Right forelimb (tissue), 1 donor: ENCODE measurements around the gene SRRM4.
A peak's percentile ranks its signal among the peaks of the same experiment; 100 is the strongest.
"Not testable (repeated sequence)": the region's sequence is repeated elsewhere in the genome, so short reads cannot be mapped to it uniquely, and the experiment has no call there.

Experiments used
- DNase-seq: peaks from one replicate; pipeline ENCODE4 v3.0.0-alpha.2; 2018

The SRRM4 gene, protein sequence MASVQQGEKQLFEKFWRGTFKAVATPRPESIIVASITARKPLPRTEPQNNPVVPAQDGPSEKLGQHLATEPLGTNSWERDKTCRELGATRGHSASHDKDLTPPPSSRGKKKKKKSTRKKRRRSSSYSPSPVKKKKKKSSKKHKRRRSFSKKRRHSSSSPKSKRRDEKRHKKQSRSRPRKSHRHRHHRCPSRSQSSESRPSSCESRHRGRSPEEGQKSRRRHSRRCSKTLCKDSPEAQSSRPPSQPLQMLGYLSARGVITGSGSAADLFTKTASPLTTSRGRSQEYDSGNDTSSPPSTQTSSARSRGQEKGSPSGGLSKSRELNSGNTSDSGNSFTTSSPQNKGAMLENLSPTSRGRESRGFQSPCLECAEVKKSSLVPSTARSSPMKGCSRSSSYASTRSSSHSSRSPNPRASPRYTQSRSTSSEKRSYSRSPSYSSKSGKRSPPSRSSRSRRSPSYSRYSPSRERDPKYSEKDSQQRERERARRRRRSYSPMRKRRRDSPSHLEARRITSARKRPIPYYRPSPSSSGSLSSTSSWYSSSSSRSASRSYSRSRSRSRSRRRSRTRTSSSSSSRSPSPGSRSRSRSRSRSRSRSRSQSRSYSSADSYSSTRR

GRCh38 chr12:118981285-118982211 is at the start of gene SRRM4:
SRRM4 (plus strand) TSS chr12:118981541; CDS start chr12:118981883, 342 bp downstream.
- DNase-seq, result peak; percentile 64

- DNase-seq, result no peak
Measured at GRCh38 chr12:118946256-118946655, 35.1 kb upstream of the SRRM4 start.

DNA sequence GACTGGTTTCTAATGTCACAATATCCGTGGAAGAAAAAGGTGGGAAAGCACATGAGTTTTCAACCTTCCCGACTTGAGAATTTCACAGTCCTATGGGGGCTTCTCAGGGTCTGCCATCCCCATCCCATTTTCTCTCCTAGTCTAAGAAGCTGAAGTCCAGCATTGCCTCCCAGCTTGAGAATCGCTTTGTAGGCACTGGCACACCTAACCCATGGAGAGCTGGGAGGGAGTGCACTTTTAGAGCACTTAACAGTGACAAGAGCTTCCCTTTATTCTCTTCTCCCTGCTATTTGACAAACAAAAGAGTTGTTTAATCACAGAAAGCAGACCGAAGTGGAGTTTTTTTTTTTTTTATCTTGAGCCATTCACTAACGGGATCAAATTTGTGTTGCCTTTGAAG is 22.8 kb upstream of the SRRM4 start:
- DNase-seq, result no peak

- DNase-seq, result no peak
Measured at GRCh38 chr12:118959348-118959747, 22.0 kb upstream of the SRRM4 start.

DNA sequence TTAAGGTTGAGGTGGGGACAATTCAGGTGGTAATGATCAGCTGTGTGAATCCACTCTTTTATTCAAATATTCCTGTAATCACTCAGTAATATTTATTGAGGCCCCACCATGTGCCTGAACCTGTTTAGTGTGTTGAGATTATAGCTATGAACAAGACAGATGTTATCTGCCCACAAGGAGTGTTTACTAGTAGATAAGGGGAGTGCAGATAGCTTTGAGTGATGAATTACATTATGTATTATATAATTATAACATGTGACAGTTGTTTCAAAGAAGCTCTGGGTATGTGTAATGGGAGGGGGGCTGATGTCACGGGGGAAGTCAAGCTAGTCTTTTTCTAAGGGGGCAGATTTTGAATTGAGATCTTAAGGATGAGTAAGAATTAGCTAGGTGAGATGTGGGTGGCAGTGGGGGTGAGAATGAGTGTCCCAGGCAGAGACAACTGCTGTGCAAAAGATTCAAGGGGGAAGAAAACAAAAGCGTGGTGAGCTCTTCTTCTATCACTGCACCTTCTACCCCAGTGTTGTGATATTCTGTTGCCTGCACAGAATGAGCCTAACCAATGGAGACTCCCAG is 21.3 kb upstream of the SRRM4 start:
- no peak for DNase-seq

DNA sequence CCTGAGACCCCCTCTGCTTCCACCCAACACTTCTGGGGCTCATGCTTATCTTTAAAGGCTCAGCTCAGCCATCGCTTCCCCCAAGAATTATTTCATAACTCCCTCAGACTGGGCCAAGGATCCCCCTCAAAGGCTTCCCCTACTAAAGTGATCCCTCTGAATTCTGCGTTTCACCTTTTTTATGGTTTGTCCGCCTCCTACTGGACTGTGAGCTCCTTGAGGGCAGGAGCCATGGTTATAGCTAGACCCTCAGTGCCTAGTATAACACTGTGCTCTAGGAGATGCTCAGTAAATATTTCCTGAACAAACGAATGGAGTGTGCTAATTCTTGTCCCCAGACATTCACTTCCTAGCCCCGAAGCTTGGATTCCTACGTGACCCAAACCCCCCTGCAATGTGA is 20.5 kb upstream of the SRRM4 start:
- DNase-seq, result no peak

DNA sequence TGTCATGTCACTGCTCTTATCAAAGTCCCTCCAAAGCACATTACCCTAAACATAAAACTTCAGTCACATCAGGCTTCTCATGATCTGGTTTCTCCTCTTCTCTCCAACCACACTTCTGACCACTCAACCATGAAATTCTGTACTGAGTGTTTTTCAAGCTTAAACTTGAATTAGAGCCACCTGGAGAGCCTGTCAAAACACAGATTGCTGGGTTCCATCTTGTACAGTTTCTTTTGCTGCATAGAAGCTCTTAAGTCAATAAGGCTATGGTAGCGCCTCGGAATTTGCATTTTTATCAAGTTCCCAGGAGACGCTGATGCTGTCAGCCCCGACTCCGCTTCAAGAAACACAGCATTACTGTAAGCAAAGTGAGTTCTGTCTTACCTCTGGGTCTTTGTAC is 16.4 kb upstream of the SRRM4 start:
- DNase-seq, result no peak

DNA sequence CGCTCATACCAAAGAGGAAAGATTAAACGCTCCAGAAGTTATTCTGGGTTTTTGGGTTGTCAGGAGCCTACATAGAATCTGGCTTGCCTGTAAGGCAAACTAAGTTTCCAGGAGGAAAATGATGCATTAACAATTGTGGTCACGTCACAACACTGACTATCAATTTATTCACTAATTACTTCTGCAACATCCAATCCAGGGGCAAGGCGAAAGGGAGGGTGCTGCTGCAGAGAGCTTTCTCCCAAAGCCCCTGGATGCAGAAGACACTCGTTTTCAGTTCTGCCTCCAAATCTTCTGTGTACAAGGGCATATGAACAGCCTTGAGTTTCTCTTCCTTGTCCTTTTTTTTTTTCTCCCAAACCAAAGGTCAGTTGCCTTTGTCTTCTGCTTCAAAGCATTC is 10.5 kb upstream of the SRRM4 start:
- DNase-seq, result no peak

DNA sequence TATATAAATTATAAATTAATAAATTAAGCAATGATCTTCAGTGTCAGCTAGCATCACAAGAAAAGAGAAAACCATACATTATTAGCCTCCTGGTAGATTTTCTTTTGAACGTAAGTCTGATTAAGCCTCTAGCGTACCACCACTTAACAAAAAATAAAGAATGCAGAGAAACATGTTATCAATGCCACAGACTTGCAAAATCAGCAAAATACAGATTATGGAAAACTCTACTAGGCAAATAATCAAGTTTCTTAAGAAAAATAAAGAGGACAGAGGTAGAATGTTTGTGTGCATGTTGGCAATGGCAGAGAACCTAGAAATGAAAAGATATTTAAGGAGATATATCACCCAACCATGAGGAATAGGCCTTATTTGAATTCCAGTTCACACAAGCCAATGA is 8.4 kb upstream of the SRRM4 start:
- no peak for DNase-seq

GRCh38 chr12:118979763-118980406 is 1.5 kb upstream of the SRRM4 start:
- DNase-seq, result peak; percentile 48

DNA sequence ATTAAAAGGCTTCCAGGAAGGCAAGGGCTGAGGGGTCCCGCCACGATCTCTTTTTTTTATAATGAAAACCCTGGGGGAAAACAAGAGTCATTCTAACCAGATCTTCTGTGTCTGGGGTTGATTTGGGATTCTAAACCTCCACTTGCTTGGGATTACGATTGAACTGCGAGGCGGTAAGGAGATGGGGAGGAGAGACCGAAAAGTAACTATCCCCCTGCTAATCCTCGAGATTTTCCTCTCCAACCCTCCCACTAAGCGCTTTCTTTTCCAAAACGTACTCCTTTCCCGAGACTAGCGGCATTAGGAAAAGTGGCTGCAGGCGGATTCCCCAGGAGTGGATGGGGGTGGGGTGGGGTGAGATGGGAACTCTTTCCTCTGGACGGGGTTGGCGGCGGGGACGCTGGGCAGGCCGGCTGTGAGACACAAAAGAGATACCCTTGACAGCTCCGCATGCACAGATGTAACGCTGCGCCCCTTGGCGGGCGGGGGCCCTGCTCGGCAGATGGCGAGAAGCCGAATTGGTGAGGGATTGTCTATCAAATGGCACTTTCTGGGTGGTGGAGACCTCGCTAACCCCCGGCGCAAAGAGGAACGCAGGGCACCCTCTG is 830 bp upstream of the SRRM4 start:
- DNase-seq, result no peak

GRCh38 chr12:118982302-118982701 is 961 bp downstream of the SRRM4 start:
- no peak for DNase-seq

GRCh38 chr12:118982984-118983761 is 1.8 kb downstream of the SRRM4 start:
- no peak for DNase-seq

- no peak for DNase-seq
Measured at GRCh38 chr12:118984161-118984943, 3.0 kb downstream of the SRRM4 start.

DNA sequence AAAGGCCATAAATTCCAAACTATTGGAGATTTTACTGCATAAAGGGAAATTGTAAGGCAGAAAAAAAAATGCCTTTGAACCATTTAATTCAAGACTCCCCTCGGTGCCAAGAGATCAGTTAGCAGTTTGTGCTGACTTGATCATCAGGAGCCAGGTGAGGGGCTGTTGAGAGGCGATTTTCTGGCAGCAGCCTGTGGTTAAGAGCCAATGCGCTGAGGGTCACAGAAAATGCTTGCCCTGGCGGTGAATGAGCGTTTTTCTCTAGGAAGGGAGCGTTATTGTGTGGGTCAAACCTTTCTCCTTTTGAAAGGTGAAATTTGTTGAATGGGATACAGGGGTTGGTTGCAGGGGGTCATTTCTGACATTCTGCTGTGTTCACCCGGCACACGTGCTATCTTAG is 4.7 kb downstream of the SRRM4 start:
- DNase-seq, result no peak

DNA sequence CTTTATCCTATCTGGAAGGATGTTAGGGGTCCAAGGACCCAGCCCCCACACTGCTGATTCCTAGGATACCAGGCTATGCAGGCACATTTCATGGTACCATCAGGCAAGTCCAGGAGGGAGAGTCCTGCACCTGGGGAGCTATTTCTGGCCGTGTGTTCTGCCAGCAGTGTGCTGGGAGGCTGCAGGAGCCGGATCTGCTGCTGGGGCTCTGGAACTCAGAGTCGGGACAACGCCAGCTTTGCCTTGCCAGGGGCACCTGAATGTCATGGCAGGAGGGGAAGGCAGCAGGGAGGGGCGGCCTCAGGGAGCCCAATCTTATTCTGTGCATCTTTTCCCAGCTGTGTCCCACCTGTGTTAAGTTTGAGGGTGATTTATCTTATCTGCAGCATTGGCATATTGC is 17.8 kb downstream of the SRRM4 start:
- no peak for DNase-seq

- no peak for DNase-seq
Measured at GRCh38 chr12:119005085-119005484, 23.7 kb downstream of the SRRM4 start.

DNA sequence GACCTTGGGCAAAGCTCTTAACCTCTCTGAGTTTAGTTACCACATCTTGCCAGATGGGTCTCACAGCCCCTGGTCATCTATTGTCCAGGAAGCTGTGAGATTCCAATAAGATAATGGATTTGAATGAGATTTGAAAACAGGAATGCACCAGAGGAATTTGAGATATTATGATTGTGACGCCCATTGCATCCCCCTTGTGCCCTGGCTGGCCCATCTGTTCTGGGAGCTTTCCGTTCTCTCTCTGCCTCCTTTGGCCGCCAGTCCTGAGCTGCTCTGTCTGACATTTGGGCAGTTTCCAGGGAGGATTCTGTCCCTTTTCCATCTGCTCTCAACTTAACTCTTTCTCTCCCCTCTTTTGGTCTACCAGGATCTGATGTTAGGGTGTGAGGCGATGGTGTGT is 24.6 kb downstream of the SRRM4 start:
- no peak for DNase-seq

DNA sequence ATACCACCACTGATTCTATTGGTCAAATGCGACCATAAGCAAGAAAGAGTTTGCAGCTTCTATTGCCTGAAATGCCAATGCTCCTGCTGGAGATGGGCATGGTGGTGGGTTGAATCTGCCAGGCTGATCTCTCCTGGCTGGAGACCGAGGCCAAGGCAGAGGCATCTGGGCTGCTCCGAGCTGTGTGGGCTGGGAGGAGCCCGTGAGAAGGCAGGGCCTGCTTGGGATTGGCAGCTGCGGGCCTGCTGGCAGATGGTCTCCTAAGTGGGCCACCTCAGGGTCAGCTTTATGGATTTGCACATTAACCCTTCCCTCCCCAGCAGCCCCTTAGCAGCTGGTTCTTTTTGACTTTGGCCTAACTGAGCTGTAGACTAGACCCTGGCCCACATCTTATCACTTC is 25.4 kb downstream of the SRRM4 start:
- peak; percentile 61 for DNase-seq

DNA sequence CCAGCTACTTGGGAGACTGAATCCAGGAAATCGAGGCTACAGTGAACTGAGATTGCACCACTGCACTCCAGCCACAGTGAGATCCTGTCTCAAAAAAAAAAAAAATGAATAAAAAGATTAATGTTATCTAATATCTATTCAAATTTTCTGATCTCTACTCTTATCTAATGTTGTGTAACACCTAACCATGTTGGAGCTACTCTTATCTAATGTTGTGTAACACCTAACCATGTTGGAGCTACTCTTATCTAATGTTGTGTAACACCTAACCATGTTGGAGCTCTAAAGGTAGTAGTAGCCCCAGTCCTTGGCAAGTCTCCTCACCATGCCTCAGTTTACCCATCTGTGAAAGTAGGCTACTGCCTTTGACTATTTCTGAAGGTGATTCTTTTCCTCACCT is 26.9 kb downstream of the SRRM4 start:
- DNase-seq, result not testable (repeated sequence)
